Tibial artery (tissue), 4 donors: Measurements from ENCODE around the gene VHLL.

ENCODE experiments used
- DNase-seq, 2 donors: peaks; one replicate each; pipeline ENCODE4 v3.0.0-alpha.2; 2019
- H3K27ac ChIP-seq, 2 donors: fragments of 200-600 bp; sonication (generic) in 1 of 2; 1 replicate in 1 of 2; 2 replicates in 1 of 2; pipeline ENCODE4 v1.5.1; 2018 to 2019; ENCODE audit warnings: mild to moderate bottlenecking in 1 of 2
- H3K27me3 ChIP-seq, 2 donors: fragments of 200-600 bp; sonication (generic) in 1 of 2; one replicate each; pipeline versions ENCODE4 v1.5.1 to v1.6.0; 2016 to 2019
- H3K36me3 ChIP-seq, 3 donors: fragments of 200-600 bp; sonication (generic) in 2 of 3; one replicate each; pipeline ENCODE4 v1.5.1; 2016 to 2019; ENCODE audit warnings: mild to moderate bottlenecking in 2 of 3
- H3K4me1 ChIP-seq, 4 donors: fragments of 200-600 bp; sonication (generic) in 2 of 4; 1 replicate in 3 of 4; 2 replicates in 1 of 4; pipeline ENCODE4 v1.5.1; 2016 to 2019
- H3K4me3 ChIP-seq, 2 donors: fragments of 200-600 bp; sonication (generic) in 1 of 2; 1 replicate in 1 of 2; 2 replicates in 1 of 2; pipeline ENCODE4 v1.5.1; 2018 to 2019; ENCODE audit warnings: mild to moderate bottlenecking in 2 of 2
- H3K9me3 ChIP-seq, 3 donors: fragments of 200-600 bp; sonication (generic) in 1 of 3; one replicate each; pipeline ENCODE4 v1.5.1; 2016 to 2019
- intact Hi-C: fragments of 100-400 bp; cut with DNase I; formaldehyde crosslinking; loops from one replicate; pipeline ENCODE4 v1.15.0; 2023; ENCODE audit warnings: low total_unique reads
- TF ChIP-seq, protein P1 (sequence below), 2 experiments: fragments of 200-600 bp in 1 of 2; fragments of 450-650 bp in 1 of 2; IDR thresholded peaks; one replicate each; pipeline ENCODE4 v1.5.1; 2017 to 2019; ENCODE audit warnings: antibody characterized with exemption in 2 of 2, mild to moderate bottlenecking in 1 of 2, moderate library complexity in 1 of 2

VHLL gene

GRCh38 chr1:156303241-156303640 is 4.1 kb upstream of the VHLL start:
- Histone ChIP-seq H3K4me1 (no peaks in the 10 kb centered on the region), H3K27ac (no peak overlapping the region), H3K4me3 (no peak overlapping the region), H3K36me3 (peaks cover 20 to 36% (median 23%) of the 10 kb centered on the region in 3 donors), H3K9me3 (no peaks in the 10 kb centered on the region), H3K27me3 (no peaks in the 10 kb centered on the region)
- DNase-seq, result no peak
- TF ChIP-seq, protein P1, sequence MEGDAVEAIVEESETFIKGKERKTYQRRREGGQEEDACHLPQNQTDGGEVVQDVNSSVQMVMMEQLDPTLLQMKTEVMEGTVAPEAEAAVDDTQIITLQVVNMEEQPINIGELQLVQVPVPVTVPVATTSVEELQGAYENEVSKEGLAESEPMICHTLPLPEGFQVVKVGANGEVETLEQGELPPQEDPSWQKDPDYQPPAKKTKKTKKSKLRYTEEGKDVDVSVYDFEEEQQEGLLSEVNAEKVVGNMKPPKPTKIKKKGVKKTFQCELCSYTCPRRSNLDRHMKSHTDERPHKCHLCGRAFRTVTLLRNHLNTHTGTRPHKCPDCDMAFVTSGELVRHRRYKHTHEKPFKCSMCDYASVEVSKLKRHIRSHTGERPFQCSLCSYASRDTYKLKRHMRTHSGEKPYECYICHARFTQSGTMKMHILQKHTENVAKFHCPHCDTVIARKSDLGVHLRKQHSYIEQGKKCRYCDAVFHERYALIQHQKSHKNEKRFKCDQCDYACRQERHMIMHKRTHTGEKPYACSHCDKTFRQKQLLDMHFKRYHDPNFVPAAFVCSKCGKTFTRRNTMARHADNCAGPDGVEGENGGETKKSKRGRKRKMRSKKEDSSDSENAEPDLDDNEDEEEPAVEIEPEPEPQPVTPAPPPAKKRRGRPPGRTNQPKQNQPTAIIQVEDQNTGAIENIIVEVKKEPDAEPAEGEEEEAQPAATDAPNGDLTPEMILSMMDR (IDR thresholded peaks at IDR 0.05), result no peak
- intact Hi-C loops, result no loop called here

- DNase-seq, result peak; percentile 77 to 83
- peaks cover 0 to 35% (median 26%) of the 10 kb centered on the region in 4 donors for H3K4me1 ChIP-seq
- peak within 1 kb of the TSS; percentile 73 to 75 for H3K4me3 ChIP-seq
- peak within 1 kb of the TSS; percentile 69 to 83 for H3K27ac ChIP-seq
- no peaks in the 10 kb centered on the region for H3K27me3 ChIP-seq
- intact Hi-C loops, result no loop called here
- TF ChIP-seq, protein P1 (IDR thresholded peaks at IDR 0.05), result no peak
- H3K36me3 ChIP-seq, result peaks cover 0 to 5% (median 0%) of the 10 kb centered on the region in 3 donors
- no peaks in the 10 kb centered on the region for H3K9me3 ChIP-seq
These were observed 3.6 kb downstream of the VHLL start, which contains the start of gene GLMP for GRCh38 chr1:156295391-156295947. GLMP (minus strand) TSS chr1:156295679; CDS start chr1:156295645, 34 bp downstream.

DNA sequence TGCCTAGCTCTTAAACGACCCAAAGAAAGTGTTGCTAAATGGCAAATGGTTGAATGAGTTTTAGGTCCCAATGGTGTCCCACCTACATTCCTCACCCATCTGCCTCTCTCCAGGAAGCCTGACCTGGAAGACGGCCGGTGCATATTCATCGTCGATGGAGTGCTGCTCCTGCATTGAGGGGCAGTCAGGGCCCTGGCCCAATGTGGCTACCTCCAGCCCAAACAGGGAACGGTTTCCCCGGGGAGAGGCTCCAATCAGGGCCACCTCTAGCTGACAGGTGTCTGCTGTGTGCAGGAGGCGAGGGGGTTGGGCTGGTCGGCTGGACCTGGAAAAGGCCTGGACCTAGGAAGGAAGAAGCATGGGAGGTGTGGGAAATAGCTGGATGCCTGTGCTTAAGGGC is 5.2 kb downstream of the VHLL start:
- H3K4me3 ChIP-seq, result no peak overlapping the region
- peaks cover 0 to 35% (median 27%) of the 10 kb centered on the region in 4 donors for H3K4me1 ChIP-seq
- no peaks in the 10 kb centered on the region for H3K9me3 ChIP-seq
- no peak for DNase-seq
- no peaks in the 10 kb centered on the region for H3K27me3 ChIP-seq
- TF ChIP-seq, protein P1 (IDR thresholded peaks at IDR 0.05), result no peak
- intact Hi-C loops, result no loop called here
- peaks cover 0 to 10% (median 6%) of the 10 kb centered on the region in 3 donors for H3K36me3 ChIP-seq
- H3K27ac ChIP-seq, result no peak overlapping the region

GRCh38 chr1:156293098-156293434 is 6.0 kb downstream of the VHLL start:
- Histone ChIP-seq H3K4me1 (peaks cover 0 to 35% (median 27%) of the 10 kb centered on the region in 4 donors), H3K9me3 (no peaks in the 10 kb centered on the region), H3K4me3 (no peak overlapping the region), H3K36me3 (peaks cover 0 to 13% (median 10%) of the 10 kb centered on the region in 3 donors), H3K27me3 (no peaks in the 10 kb centered on the region), H3K27ac (no peak overlapping the region)
- DNase-seq, result no peak
- TF ChIP-seq, protein P1 (IDR thresholded peaks at IDR 0.05), result no peak
- intact Hi-C loops, result no loop called here

DNA sequence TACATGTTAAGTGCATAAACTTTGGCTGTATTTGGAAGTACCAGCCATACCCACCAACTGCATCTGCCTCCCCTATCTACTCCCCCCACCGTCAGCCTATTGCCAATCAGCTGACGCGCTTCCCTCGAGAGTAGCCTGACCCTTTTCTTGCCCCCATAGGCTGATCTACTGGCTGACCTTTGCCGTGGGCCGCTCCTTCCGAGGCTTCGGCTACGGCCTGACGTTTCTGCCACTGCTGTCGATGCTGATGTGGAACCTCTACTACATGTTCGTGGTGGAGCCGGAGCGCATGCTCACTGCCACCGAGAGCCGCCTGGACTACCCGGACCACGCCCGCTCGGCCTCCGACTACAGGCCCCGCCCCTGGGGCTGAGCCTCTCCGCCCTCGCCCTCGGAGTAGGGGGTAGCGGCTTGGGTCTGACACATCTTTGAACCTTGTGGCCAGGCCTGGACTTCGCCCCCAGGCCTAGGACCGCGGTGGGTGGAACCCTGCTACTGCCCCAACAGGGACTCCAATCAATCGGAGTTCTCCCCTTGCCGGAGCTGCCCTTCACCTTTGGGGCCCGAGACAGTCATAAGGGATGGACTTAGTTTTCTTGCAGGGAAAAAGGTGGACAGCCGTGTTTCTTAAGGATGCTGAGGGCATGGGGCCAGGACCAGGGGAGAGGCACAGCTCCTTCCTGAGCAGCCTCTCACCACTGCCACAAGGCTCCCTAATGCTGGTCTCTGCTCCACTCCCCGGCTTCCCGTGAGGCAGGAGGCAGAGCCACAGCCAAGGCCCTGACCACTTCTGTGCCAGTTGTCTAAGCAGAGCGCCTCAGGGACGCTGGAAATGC is 7.7 kb downstream of the VHLL start:
- TF ChIP-seq, protein P1 (IDR thresholded peaks at IDR 0.05), result no peak
- intact Hi-C loops, result no loop called here
- H3K4me3 ChIP-seq, result peak overlapping the region; percentile 50 to 58
- DNase-seq, result peak; percentile 95
- peaks cover 0 to 13% (median 12%) of the 10 kb centered on the region in 3 donors for H3K36me3 ChIP-seq
- no peaks in the 10 kb centered on the region for H3K27me3 ChIP-seq
- H3K4me1 ChIP-seq, result peaks cover 0 to 35% (median 27%) of the 10 kb centered on the region in 4 donors
- H3K9me3 ChIP-seq, result no peaks in the 10 kb centered on the region
- H3K27ac ChIP-seq, result peak overlapping the region; percentile 83 to 86
